AG04450 (cell line): ENCODE data around the gene HARS2. TPM values are rescaled to one million over a fixed set of nuclear protein-coding genes. Genes with fewer than 3 reads are reported as not detected.
"Not testable (repeated sequence)": the region's sequence is repeated elsewhere in the genome, so short reads cannot be mapped to it uniquely, and the experiment has no call there.

ENCODE experiments used
- CTCF ChIA-PET: fragments of 300-600, 350-600 bp; formaldehyde crosslinking; extraction: SDS; loops from one replicate; lab custom pipeline; 2022; ENCODE audit warnings: antibody characterized with exemption, inconsistent platforms; lab: Charles Lee
- POLR2A ChIA-PET: fragments of 350-600 bp; formaldehyde crosslinking; extraction: SDS; loops from one replicate; lab custom pipeline; 2021; ENCODE audit warnings: antibody characterized with exemption, inconsistent platforms; lab: Yijun Ruan, JAX
- DNase-seq: peaks from one replicate; pipeline ENCODE4 v3.0.0-alpha.2; 2011; ENCODE audit warnings: low read depth, low spot score
- H3K27ac ChIP-seq: one replicate; pipeline ENCODE4 v1.5.1; 2012; ENCODE audit warnings: low read depth, low read length, control low read depth
- H3K27me3 ChIP-seq: one replicate; pipeline ENCODE4 v1.6.0; 2012; ENCODE audit warnings: low read length; ENCODE audit not compliant: control insufficient read depth, insufficient read depth
- H3K4me3 ChIP-seq: 2 replicates; pipeline ENCODE4 v1.5.1; 2011; ENCODE audit warnings: mild to moderate bottlenecking, low read depth, low read length, control low read depth
- H3K9me3 ChIP-seq: 2 replicates; pipeline ENCODE4 v1.5.1; 2012; ENCODE audit warnings: low read length; ENCODE audit not compliant: control insufficient read depth, insufficient read depth
- CTCF ChIP-seq: IDR thresholded peaks from 2 replicates; pipeline ENCODE4 v1.5.1; 2011; ENCODE audit warnings: low read depth, low read length, control low read depth, inconsistent platforms
- polyA plus RNA-seq: library from polyadenylated mRNA; depleted of rRNA; stranded (reverse); fragments of >200 nt; gene quantifications from 2 replicates; pipeline ENCODE4 v1.2.3, GENCODE V29; 2011

HARS2 gene
- polyA plus RNA-seq, 1 experiment = 48.6 TPM

DNA sequence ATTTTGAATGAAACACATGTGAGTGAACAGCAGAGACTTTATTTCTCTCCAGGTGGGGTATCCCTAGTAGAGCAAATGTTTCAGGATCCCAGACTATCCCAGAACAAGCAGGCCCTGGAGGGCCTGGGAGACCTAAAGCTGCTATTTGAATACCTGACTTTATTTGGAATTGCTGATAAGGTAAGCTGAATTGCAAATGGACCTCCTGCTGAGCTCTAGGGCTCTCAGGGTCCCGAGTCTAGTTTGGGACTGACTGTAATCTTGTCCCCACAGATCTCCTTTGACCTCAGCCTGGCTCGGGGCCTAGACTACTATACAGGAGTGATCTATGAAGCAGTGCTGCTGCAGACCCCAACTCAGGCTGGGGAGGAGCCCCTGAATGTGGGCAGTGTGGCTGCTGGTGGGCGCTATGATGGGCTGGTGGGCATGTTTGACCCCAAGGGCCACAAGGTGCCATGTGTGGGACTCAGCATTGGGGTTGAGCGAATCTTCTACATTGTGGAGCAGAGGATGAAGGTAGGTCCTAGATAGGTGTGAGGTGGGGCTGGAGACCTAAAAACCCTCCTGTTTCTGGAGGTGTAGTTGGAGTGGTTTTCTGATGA is 5.7 kb downstream of the HARS2 start:
- TF ChIP-seq CTCF = no peak
- Histone ChIP-seq H3K9me3 (no peaks in the 10 kb centered on the region), H3K27ac (no peak overlapping the region), H3K27me3 (no peaks in the 10 kb centered on the region), H3K4me3 (no peak overlapping the region)
- POLR2A ChIA-PET = interaction anchor here (0.5 to 0.6 kb wide), 2 partner anchors 195 to 411 kb away, joined by 4 to 5 read pairs; no protein-coding TSS in a partner anchor
- no peak for DNase-seq
- CTCF ChIA-PET = interaction anchor here (0.6 kb wide), 1 partner anchor 11 kb away, joined by 4 read pairs; no protein-coding TSS in a partner anchor

DNA sequence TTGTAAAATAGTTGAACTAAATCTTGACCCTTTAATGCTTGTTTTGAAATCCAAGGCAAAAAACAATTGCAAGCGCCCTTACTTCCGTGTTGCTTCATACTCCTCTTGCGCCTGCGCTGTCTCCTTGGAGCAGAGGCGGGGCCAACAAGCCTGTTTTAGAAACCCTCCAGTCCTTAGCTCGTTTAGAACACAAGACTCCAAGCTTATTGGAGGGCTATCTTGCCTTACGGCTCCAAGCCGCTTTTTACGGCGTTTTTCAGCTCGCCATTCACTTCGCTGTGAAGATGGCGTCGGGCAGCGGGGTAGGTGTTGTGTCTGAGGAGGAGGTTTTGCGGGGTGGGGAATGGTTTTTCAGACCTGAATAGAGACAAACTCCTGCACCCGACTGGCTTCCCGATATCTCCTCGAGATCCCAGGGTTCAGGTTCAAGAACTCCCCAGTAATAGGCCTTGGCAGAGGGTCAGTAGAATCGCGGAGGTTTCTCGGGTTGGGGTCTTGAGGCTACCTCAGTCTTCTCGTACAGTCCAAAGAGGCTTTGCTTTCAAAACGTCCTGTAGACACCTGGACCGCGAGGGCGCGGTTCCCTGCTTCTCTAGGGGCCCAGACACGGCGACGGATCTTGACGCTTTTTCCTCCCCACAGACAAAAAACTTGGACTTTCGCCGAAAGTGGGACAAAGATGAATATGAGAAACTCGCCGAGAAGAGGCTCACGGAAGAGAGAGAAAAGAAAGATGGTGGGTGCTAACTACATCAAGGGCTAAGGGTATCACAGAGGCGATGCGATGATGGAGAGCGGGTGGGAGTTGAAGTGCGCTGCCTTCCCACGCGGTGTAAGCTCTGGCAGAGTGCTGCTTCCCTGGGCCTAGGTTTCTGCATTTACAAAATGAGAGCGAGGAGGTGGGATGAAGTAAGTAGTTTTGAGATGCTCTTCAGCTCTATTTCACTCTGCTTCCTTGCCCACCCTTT is 9.2 kb downstream of the HARS2 start, which contains the start of gene ZMAT2:
TSS of gene ZMAT2 (plus strand) at position 271 of the 968 bp plus-strand sequence. CDS start at position 285, 14 bp downstream.
- DNase-seq = peak; percentile 96
- H3K4me3 ChIP-seq = peak within 1 kb of the TSS; percentile 92
- no peaks in the 10 kb centered on the region for H3K27me3 ChIP-seq
- POLR2A ChIA-PET = interaction anchor here (0.7 to 1.2 kb wide), 6 partner anchors 9 to 299 kb away, joined by 3 to 21 read pairs (median 5); partner anchors contain the start of genes ANKHD1, HARS1, HARS2 and IK
- TF ChIP-seq CTCF = no peak
- H3K27ac ChIP-seq = peak within 1 kb of the TSS; percentile 39
- no peaks in the 10 kb centered on the region for H3K9me3 ChIP-seq
- CTCF ChIA-PET = interaction anchor here (0.6 to 1.7 kb wide), 2 partner anchors 11 to 18 kb away, joined by 3 read pairs; no protein-coding TSS in a partner anchor

DNA sequence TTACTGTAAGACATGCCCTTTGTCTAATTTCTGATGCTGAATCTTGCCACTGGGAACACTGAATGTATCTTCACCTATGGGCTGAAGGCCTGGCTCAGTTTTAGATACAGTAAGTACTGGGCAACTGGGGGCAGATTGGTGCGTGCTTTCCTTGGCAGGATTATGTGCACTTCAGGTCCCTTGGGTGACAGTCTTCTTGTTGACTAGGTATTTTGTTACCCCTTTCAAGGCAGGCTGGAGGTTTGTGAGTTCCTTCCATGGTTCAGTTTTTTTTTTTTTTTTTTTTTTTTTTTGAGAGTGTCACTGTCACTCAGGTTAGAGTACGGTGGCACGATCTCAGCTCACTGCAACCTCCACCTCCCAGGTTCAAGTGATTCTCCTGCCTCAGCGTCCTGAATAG is 16.6 kb downstream of the HARS2 start:
- no peaks in the 10 kb centered on the region for H3K9me3 ChIP-seq
- POLR2A ChIA-PET = interaction anchor here (0.7 to 1.5 kb wide), 2 partner anchors 11 to 15 kb away, joined by 3 to 15 read pairs; no protein-coding TSS in a partner anchor
- no peak overlapping the region for H3K4me3 ChIP-seq
- CTCF ChIA-PET = no interaction called here
- H3K27ac ChIP-seq = no peak overlapping the region
- no peak for TF ChIP-seq CTCF
- no peak for DNase-seq
- no peaks in the 10 kb centered on the region for H3K27me3 ChIP-seq

DNA sequence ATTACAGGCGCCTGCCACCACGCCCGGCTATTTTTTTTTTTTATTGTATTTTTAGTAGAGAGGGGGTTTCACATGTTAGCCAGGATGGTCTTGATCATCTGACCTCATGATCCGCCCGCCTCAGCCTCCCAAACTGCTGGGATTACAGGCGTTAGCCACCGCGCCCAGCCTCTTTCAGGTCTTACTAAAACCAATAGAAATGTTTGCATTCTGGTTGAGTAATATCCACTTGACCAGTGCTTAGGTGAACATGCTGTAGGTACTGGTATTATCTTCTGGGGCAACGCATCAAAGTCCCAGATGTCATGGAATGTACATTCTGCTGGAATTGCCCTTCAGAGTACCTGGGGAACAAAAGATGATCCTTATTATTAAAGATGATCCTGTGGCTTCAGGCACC is 17.5 kb downstream of the HARS2 start:
- CTCF ChIA-PET, H3K9me3 ChIP-seq, H3K27me3 ChIP-seq, H3K4me3 ChIP-seq, H3K27ac ChIP-seq, DNase-seq: not testable (repeated sequence)
- POLR2A ChIA-PET = interaction anchor here (1.5 kb wide), 1 partner anchor 16 kb away, joined by 3 read pairs; no protein-coding TSS in a partner anchor

- ChIA-PET POLR2A (interaction anchor here (1.1 to 2.1 kb wide), 5 partner anchors 11 to 310 kb away, joined by 4 to 14 read pairs (median 7); partner anchors contain the start of genes HARS1, HARS2, IK and NDUFA2), CTCF (interaction anchor here (0.6 to 2.9 kb wide), 5 partner anchors 9 to 1711 kb away, joined by 3 to 7 read pairs (median 5); partner anchors contain the start of gene ZMAT2)
- no peak for TF ChIP-seq CTCF
- Histone ChIP-seq H3K27me3 (no peaks in the 10 kb centered on the region), H3K9me3 (no peaks in the 10 kb centered on the region), H3K4me3 (peak overlapping the region; percentile 60), H3K27ac (peak overlapping the region; percentile 93)
- DNase-seq = peak; percentile 95
These were observed 19.8 kb downstream of the HARS2 start for GRCh38 chr5:140710899-140711552.
